ENCODE results near the gene BPGM.

The BPGM gene

DNA sequence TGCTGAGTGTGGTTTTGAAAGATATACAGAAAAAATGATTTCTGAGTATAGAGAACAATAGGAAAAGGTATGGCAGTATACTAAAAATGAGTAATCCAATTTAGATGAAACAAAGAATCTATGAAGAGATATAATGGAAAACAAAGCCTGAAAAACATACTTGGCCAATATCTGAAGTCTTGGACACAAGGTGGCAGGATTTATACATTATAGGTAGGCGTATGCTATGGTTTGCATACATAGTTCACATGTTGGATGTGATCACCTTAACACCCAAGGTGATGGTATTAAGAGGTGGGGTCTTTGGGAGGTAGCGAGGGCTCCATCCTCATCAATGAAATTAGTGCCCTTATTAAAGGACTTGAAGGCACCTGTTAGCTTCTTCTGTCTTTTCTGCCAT is 34.5 kb upstream of the BPGM start:
- TF ChIP-seq, protein P1, sequence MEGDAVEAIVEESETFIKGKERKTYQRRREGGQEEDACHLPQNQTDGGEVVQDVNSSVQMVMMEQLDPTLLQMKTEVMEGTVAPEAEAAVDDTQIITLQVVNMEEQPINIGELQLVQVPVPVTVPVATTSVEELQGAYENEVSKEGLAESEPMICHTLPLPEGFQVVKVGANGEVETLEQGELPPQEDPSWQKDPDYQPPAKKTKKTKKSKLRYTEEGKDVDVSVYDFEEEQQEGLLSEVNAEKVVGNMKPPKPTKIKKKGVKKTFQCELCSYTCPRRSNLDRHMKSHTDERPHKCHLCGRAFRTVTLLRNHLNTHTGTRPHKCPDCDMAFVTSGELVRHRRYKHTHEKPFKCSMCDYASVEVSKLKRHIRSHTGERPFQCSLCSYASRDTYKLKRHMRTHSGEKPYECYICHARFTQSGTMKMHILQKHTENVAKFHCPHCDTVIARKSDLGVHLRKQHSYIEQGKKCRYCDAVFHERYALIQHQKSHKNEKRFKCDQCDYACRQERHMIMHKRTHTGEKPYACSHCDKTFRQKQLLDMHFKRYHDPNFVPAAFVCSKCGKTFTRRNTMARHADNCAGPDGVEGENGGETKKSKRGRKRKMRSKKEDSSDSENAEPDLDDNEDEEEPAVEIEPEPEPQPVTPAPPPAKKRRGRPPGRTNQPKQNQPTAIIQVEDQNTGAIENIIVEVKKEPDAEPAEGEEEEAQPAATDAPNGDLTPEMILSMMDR (IDR thresholded peaks at IDR 0.05; ENCODE audit: extremely low read depth, insufficient read depth, missing control alignments) = peak; percentile 4
- in situ Hi-C loops (cut with MboI; ENCODE audit: low pct_unique_long_range_greater_than_20kb, low sequenced_read_pairs, unreplicated experiment) = loop anchor here (10.0 kb wide), 1 partner anchor 177 kb away; no protein-coding TSS in a partner anchor
- no peak for DNase-seq (ENCODE audit: low spot score)

DNA sequence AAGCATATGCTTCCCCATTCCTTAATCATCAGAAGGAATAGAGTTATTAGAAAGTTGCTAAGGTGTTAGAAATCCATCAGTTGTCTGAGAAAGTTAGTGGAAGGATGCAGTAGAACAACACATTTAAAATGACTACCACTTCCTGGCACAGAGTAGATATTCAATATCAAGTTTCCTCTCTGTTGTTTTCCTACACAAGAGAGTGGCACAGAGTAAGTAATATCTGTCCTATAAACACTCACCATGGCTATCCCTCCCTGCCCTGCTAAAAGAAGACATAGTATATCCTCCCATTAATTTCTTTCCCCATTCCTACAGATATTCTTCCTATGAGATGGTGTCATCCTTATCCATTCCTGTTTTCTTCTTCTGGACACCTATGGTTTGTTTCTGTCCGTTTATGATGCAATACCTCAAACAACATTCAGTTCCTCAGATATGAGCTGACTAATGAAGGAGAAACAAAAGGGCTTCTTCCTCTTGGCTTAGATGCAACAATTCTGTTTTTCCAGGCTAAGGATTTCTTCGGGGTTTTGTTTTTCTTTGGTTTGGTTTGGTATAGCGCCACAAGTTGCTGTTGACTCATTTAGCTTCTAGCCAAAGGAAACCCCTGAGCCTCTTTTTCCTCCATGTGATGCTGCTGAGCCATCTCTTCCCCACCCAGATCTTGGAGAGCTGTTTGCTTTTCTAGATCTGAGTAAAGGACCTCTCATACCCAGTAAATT is 32.9 kb upstream of the BPGM start:
- TF ChIP-seq, protein P1 (IDR thresholded peaks at IDR 0.05; ENCODE audit: extremely low read depth, insufficient read depth, missing control alignments) = no peak
- in situ Hi-C loops (cut with MboI; ENCODE audit: low pct_unique_long_range_greater_than_20kb, low sequenced_read_pairs, unreplicated experiment) = loop anchor here (10.0 kb wide), 1 partner anchor 179 kb away; no protein-coding TSS in a partner anchor
- DNase-seq (ENCODE audit: low spot score) = no peak

DNA sequence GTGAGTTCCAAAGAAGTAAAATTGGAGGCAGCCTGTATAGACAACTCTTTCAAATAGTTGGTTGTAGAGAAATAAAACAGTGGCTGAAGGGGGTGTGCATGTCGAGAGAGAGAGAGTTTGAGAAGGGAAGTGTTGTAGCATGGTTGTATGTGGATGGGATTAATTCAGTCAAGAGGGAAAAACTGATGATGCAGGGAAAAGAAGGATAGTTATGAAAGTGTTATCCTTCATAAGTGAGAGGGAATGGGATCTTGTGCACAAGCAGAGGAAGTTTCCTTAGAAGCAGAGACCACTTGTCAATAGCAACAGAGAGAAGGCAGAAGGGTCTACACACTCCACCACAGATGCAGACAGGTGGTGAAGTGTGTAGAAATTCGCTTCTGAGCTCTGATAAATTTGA is 30.0 kb upstream of the BPGM start:
- in situ Hi-C loops (cut with MboI; ENCODE audit: low pct_unique_long_range_greater_than_20kb, low sequenced_read_pairs, unreplicated experiment) = loop anchor here (10.0 kb wide), 1 partner anchor 182 kb away; no protein-coding TSS in a partner anchor

DNA sequence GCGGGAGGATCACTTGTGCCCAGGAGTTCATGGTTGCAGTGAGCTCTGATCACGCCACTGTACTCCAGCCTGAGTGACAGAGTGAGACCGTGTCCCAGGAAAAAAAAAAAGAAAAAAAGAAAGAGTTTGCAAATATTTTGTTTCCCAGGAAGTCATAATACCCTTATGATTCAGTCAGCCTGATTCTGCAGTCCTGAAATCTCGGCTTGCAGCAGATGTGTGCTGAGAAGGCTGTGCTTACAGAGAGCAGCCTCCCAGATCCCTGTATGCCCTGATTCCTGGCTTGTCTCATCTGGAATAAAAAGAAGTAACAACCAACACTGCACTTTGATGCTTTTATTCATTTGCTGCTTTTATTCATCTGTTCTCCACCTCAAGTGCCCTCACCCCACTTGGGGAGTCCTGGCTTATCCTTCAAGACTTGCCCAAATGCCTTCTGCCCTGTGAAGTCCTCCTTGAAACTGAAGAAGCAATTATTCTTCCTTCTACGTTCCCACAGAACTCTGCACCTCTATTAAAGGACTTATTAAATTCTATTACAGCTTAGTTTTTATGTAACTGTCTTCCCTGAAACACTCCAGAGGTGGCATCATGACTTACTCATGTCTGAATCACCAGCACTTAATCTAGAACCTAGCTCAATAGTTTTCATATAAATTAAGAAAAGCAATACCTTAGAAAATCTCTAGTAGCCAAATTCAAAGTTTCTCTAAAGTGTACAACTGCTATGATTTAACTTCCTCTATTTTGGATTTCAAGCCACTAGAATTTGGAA is 27.7 kb upstream of the BPGM start:
- TF ChIP-seq, protein P1 (IDR thresholded peaks at IDR 0.05; ENCODE audit: extremely low read depth, insufficient read depth, missing control alignments) = no peak
- no peak for DNase-seq (ENCODE audit: low spot score)
- in situ Hi-C loops (cut with MboI; ENCODE audit: low pct_unique_long_range_greater_than_20kb, low sequenced_read_pairs, unreplicated experiment) = loop anchor here (10.0 kb wide), 1 partner anchor 184 kb away; no protein-coding TSS in a partner anchor

More for the DNA sequence above, 30.0 kb upstream of the BPGM start:
- TF ChIP-seq, protein P1 (IDR thresholded peaks at IDR 0.05; ENCODE audit: extremely low read depth, insufficient read depth, missing control alignments) = no peak
- no peak for DNase-seq (ENCODE audit: low spot score)

DNA sequence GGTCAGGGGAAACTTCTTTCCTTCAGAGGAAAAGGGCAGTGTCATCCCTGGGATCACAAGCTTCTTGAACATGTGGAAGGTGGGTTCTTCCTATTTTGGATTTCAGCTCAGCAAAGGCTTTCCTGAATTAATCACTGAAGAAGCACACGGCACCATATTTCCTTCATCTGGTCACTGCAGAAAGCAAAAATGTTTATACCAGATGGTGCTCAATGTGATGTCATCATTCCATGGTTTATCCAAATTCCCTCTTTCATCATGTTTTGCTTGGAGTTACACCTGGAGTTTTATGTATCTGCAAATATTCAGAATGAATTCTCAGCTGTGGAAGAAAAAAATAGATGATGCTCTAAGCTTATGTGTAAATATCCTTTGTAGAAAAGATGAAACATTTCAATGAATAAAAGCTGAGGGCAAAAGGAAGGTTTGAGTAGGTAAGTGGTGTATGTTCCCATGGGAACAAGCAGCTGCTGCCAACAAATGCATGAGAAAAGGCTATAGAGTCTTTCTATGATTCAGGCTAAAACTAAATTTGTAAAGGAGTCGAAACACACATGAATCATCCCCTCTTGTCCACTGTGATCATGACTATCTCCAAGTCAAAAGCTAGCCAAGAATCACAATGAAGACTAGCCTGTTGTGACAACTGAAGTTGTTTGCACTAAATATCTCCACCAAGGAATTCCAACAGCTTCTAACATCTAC is 26.9 kb upstream of the BPGM start:
- TF ChIP-seq, protein P1 (IDR thresholded peaks at IDR 0.05; ENCODE audit: extremely low read depth, insufficient read depth, missing control alignments) = no peak
- DNase-seq (ENCODE audit: low spot score) = no peak
- in situ Hi-C loops (cut with MboI; ENCODE audit: low pct_unique_long_range_greater_than_20kb, low sequenced_read_pairs, unreplicated experiment) = loop anchor here (10.0 kb wide), 1 partner anchor 185 kb away; no protein-coding TSS in a partner anchor

DNA sequence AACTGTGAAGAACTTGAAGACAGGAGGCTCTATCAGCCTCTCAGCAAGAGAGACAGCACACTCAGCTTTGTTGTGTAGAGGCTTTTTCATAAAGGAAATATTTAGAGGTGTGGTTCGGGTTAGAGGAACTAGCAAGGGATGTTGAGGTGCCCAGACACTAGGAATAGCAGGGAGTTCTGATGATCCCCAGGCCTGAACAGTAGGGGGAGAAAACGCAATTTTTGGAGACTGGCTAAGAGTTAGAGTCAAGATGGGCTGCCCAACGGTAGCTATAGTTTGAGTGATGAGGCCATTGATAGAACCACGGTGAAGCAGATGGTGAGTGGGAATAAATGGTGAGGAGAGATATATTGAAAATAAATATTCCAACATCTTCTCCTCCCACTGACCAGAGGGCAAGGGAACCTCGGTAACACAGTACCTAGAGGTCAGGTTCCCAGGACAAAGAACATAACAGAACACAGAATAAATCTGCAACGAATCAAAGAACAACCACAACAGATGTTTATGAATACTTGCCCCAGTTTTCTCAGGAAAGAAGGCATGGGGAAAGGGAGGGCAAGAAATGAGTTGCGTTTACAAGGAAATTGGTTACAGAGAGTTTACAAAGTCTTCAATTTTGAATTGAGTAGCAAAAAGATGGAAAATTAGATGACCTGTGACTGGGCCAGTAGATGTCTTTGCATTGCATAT is 24.2 kb upstream of the BPGM start:
- in situ Hi-C loops (cut with MboI; ENCODE audit: low pct_unique_long_range_greater_than_20kb, low sequenced_read_pairs, unreplicated experiment) = no loop called here
- no peak for DNase-seq (ENCODE audit: low spot score)
- TF ChIP-seq, protein P1 (IDR thresholded peaks at IDR 0.05; ENCODE audit: extremely low read depth, insufficient read depth, missing control alignments) = no peak
